T-helper 17 cell (primary cell): ENCODE measurements around the gene NRIP3. TPM values are rescaled to one million over a fixed set of nuclear protein-coding genes. Genes with fewer than 3 reads are reported as not detected.

Source experiments
- ATAC-seq: fragments of 150-1000 bp; cut with Tn5 transposase; 2 replicates; pipeline ENCODE4 v1.10.0; 2021; ENCODE audit warnings: mild to moderate bottlenecking, moderate library complexity
- DNase-seq, 3 donors: peaks; one replicate each; pipeline versions ENCODE4 v3.0.0 to v3.0.0-alpha.2; 2020 to 2021
- H3K9me3 ChIP-seq: one replicate; pipeline ENCODE4 v1.7.0; 2013; ENCODE audit warnings: low read length, mild to moderate bottlenecking; ENCODE audit not compliant: control insufficient read depth, poor library complexity, severe bottlenecking
- H3K27ac Mint-ChIP-seq: one replicate; pipeline ENCODE4 v1.8.0; 2022; ENCODE audit warnings: mild to moderate bottlenecking, moderate library complexity, mixed read lengths
- H3K27me3 Mint-ChIP-seq: one replicate; pipeline ENCODE4 v1.8.0; 2022; ENCODE audit warnings: mixed read lengths
- H3K36me3 Mint-ChIP-seq: one replicate; pipeline ENCODE4 v1.8.0; 2022; ENCODE audit warnings: low read depth, mixed read lengths
- H3K4me1 Mint-ChIP-seq: one replicate; pipeline ENCODE4 v1.8.0; 2022; ENCODE audit warnings: mild to moderate bottlenecking, mixed read lengths
- H3K4me3 Mint-ChIP-seq: one replicate; pipeline ENCODE4 v1.8.0; 2022; ENCODE audit warnings: mild to moderate bottlenecking, moderate library complexity, mixed read lengths
- total RNA-seq, 4 donors: library from RNA in 2 of 4; stranded (reverse) in 2 of 4; gene quantifications; one replicate each; pipeline ENCODE4 v1.2.3 and lab custom pipeline; 2022 to 2026

The NRIP3 gene
- total RNA-seq (1 to 10 TPM; 3.8 to 4.4 TPM), total RNA-seq (lab: John Stamatoyannopoulos, UW) (18.5 to 19.9 reads per million in 2 donors)

DNA sequence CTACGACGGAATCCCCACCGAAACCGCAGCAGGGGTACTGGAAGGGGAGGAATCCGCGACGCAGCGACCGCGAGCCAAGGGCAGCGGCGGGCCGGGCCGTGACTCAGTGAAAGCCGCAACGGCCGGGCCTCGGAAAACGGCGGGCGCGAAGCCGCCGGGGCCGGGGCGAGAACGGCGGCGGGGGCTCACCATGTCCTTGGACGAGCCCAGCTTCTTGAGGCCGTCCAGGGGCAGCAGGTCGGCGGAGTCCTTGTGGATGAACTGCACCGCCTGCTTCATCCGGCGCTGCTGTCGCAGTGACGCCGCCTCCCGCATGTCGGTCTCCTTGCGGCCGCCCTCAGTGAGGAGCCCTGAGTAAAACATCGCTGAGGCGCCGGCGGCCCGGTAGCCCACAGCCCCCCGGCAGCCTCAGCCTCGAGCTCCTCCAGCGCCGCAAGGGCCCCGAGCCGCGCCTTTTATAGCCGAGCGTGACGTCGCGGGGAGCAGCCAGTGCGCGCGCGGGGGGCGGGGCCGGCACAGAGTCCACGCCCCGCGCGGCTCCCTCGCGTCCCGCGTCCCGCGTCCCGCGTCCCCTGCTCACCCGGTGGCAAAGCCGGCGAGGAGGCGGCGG lies at the start of gene NRIP3:
TSS of gene NRIP3 (minus strand) at position 429 of the 610 bp plus-strand sequence. CDS start at position 363, 66 bp downstream.
- Mint-ChIP-seq H3K27ac (peak within 1 kb of the TSS; percentile 74), H3K27me3 (peaks cover 24% of the 10 kb centered on the region)

DNA sequence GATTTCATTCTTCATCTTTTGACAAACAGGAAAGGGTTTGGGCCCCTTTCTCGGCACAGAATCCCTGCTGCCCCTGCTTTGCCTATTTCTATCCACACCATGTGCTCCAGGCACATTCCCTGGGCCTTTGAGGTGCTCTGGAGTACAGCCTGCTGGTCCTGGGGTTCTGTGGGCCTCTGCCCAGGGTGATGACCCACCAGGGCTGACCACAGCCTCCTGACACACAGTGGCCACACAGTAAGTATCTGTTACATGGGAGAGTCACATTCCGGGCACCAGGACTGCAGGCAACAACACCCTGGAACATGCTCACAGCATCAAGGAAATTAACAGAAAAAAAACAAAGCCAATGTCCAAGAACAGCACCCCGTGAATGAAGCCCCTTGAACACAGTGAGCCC lies 48.5 kb upstream of the NRIP3 start:
- ATAC-seq = no peak
- Mint-ChIP-seq H3K4me3 (no peak overlapping the region), H3K27ac (no peak overlapping the region), H3K36me3 (peaks cover 2% of the 10 kb centered on the region), H3K4me1 (no peaks in the 10 kb centered on the region), H3K27me3 (peaks cover 11% of the 10 kb centered on the region)
- DNase-seq = no peak
- H3K9me3 ChIP-seq = no peaks in the 10 kb centered on the region

More for the DNA sequence above, at the start of gene NRIP3:
- DNase-seq (peak; percentile 82 to 83 (median 82)), ATAC-seq (peak; percentile 92)
- H3K4me1 Mint-ChIP-seq = peaks cover 21% of the 10 kb centered on the region
- peaks cover 6% of the 10 kb centered on the region for H3K36me3 Mint-ChIP-seq
- H3K4me3 Mint-ChIP-seq = peak within 1 kb of the TSS; percentile 90
- no peaks in the 10 kb centered on the region for H3K9me3 ChIP-seq

DNA sequence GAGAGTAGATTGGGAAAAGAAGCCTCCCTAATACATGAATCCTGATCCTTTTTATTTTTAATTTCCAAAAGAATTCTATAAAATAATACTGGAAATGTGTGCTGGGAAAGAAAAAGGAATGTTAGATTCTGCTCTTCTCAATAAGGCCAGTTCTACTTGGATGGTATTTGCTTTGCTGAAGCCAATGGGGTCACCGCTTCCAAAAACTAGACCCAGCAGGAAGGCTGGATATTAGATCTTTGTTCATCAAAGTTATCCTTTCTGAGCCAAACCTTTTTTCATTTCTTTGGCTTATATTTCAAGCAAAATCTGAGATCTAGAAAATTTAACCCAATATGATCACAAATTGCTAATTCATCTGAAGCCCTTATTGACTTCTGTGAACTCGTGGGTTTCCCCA lies 46.2 kb upstream of the NRIP3 start:
- Mint-ChIP-seq H3K4me1 (no peaks in the 10 kb centered on the region), H3K27ac (no peak overlapping the region), H3K27me3 (peaks cover 5% of the 10 kb centered on the region), H3K36me3 (peaks cover 2% of the 10 kb centered on the region), H3K4me3 (no peak overlapping the region)
- no peak for DNase-seq
- no peak for ATAC-seq
- H3K9me3 ChIP-seq = no peaks in the 10 kb centered on the region

DNA sequence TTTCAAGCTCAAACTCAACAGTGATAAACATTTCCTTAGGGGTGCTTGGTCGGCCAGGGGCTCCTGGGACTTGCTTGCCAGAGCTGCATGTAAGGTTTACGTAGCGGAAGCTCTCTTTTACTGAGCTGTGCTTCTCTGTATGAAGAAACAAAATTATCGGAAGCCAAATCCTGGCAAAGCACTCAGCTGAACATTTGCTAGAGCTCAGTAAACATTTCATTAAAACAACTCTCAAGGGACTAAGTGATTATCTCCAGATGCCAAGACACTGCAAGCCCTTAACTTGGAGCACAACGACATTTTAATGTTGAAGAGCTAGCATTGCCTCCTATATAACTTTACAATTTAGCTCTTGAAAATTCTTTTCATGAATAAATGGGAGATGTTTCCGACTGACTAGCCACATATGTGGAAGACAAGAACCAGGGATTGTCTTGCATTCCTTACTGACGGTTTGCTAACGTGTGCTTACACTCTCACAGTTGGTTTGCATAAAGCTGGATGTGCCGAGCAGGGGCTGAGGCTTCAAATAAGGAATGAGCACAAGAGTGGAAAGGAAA lies 44.2 kb upstream of the NRIP3 start:
- Mint-ChIP-seq H3K4me3 (no peak overlapping the region), H3K27ac (no peak overlapping the region), H3K36me3 (no peaks in the 10 kb centered on the region), H3K27me3 (peaks cover 5% of the 10 kb centered on the region), H3K4me1 (no peaks in the 10 kb centered on the region)
- no peaks in the 10 kb centered on the region for H3K9me3 ChIP-seq
- ATAC-seq = no peak
- no peak for DNase-seq

DNA sequence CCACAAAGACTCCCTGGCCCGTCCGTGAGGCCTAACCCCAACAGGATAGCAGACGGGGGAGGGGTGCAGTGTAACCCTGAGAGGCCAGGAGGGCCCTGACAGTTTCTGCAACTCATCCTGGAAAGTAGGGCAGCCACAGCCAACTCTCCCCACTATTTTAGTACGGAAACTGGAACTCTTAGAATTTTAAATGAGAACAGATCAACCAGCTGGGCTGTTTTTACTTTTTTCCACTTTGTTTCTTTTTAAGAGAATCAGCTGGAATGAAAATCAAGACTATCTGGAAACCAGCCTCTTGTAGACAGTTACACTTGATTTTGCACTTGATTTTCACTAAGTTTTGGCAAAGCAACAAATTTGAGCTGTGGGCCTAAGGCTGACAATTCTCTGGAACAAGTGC lies 42.7 kb upstream of the NRIP3 start:
- H3K4me3 Mint-ChIP-seq = no peak overlapping the region
- ATAC-seq = no peak
- H3K27me3 Mint-ChIP-seq = peaks cover 5% of the 10 kb centered on the region

DNA sequence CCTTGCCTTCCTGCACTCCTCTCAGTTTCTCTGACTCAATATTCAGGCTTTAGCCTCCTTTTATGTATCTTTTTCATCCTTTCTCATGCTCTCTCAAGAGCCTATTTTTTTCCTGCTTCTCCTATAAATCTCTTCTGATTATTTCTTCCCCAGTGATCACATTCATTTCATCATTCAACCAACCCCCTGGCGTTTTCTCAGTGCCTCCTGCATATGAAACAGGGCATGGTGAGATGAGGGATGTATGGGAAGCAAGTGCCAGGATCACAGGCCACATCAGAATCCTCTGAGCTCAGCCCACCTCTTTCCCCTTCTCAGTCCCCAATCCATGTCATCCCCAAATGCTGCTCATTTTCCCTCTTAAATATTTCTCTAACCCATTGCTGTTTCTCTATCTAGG lies 38.7 kb upstream of the NRIP3 start:
- H3K4me1 Mint-ChIP-seq = peaks cover 2% of the 10 kb centered on the region
- H3K27ac Mint-ChIP-seq = no peak overlapping the region
- DNase-seq (no peak), ATAC-seq (no peak)
- H3K27me3 Mint-ChIP-seq = no peaks in the 10 kb centered on the region
- H3K4me3 Mint-ChIP-seq = no peak overlapping the region
- H3K36me3 Mint-ChIP-seq = no peaks in the 10 kb centered on the region
- H3K9me3 ChIP-seq = no peaks in the 10 kb centered on the region

More for the DNA sequence above, 42.7 kb upstream of the NRIP3 start:
- Mint-ChIP-seq H3K36me3 (no peaks in the 10 kb centered on the region), H3K27ac (no peak overlapping the region), H3K4me1 (no peaks in the 10 kb centered on the region)
- no peak for DNase-seq
- H3K9me3 ChIP-seq = no peaks in the 10 kb centered on the region

DNA sequence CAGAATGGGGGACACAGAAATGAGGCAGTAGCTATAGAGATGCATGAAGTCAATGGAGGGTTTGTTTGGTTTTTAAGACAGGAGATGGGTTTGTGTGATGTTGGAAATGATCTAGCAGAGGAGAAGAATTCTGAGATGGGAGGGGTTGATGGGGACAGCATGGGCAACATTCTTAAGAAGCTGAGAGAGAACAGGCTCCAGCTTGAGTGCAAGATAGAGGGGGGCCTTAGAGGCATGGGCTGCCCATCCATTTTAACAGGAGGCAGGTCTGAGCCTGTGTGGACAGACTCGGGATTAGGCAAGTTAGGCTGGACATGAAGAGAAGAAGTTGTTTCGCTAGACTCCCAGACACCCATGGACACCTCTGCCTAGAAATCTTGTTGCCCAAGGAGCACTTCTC lies 37.9 kb upstream of the NRIP3 start:
- no peak overlapping the region for H3K4me3 Mint-ChIP-seq
- no peak for DNase-seq
- H3K9me3 ChIP-seq = no peaks in the 10 kb centered on the region
- H3K27me3 Mint-ChIP-seq = no peaks in the 10 kb centered on the region
- peaks cover 2% of the 10 kb centered on the region for H3K4me1 Mint-ChIP-seq
- no peak overlapping the region for H3K27ac Mint-ChIP-seq
- no peak for ATAC-seq
- H3K36me3 Mint-ChIP-seq = no peaks in the 10 kb centered on the region

DNA sequence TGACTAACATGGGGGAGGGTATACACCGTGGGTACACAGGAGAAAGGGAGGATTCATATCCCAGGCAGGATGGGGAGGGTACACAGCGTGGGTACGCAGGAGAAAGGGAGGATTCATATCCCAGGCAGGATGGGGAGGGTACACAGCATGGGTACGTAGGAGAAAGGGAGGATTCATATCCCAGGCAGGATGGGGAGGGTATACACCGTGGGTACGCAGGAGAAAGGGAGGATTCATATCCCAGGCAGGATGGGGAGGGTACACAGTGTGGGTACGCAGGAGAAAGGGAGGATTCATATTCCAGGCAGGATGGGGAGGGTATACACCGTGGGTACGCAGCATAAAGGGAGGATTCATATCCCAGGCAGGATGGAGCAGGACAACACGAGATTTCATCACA lies 36.6 kb upstream of the NRIP3 start:
- H3K9me3 ChIP-seq = no peaks in the 10 kb centered on the region
- H3K27ac Mint-ChIP-seq = no peak overlapping the region
- ATAC-seq (no peak), DNase-seq (no peak)
- no peaks in the 10 kb centered on the region for H3K27me3 Mint-ChIP-seq
- H3K4me3 Mint-ChIP-seq = no peak overlapping the region
- H3K4me1 Mint-ChIP-seq = peaks cover 2% of the 10 kb centered on the region
- H3K36me3 Mint-ChIP-seq = no peaks in the 10 kb centered on the region

DNA sequence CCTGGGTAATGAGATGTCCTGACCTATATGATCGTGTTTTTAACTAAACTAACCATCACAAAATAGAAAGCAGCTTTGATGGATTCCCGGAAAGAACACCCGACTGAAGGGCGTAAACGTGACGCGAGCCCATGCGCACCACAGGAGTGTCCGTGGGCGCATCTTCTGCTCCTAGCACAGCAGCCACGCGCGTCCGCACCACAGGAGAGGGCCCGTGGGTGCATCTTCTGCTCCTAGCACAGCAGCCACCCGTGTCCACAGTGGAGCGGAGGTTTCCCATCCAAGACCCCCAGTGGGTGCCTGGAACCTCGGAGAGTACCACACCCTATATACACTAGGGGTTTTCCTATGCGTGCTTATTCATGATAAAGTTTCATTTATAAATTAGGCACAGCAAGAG lies 36.1 kb upstream of the NRIP3 start:
- no peak overlapping the region for H3K4me3 Mint-ChIP-seq
- no peaks in the 10 kb centered on the region for H3K9me3 ChIP-seq
- H3K4me1 Mint-ChIP-seq = peaks cover 2% of the 10 kb centered on the region
- no peak for DNase-seq
- H3K27ac Mint-ChIP-seq = no peak overlapping the region
- no peaks in the 10 kb centered on the region for H3K36me3 Mint-ChIP-seq
- H3K27me3 Mint-ChIP-seq = no peaks in the 10 kb centered on the region
- ATAC-seq = no peak

DNA sequence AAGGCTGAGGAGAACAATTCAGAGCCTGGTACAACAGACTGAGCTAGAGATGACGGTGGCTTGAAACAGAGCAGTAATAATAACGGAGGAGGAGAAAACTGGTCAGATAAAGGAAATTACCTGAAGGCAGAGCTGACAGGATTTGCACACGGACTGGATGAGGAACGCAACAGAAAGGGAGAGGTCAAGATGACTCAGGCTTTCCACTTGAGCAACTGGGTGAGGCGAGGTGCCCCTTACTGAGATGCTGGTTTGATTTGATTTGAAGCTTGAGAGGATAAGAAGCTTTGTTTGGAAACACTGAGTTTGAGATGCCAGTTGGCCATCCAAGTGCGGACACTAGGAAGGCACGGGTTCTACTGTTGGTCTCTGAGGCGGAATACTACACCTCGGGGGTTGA lies 35.4 kb upstream of the NRIP3 start:
- H3K9me3 ChIP-seq = no peaks in the 10 kb centered on the region
- DNase-seq (no peak), ATAC-seq (no peak)
- no peak overlapping the region for H3K4me3 Mint-ChIP-seq
- no peak overlapping the region for H3K27ac Mint-ChIP-seq
- H3K4me1 Mint-ChIP-seq = peaks cover 2% of the 10 kb centered on the region
- no peaks in the 10 kb centered on the region for H3K36me3 Mint-ChIP-seq
- no peaks in the 10 kb centered on the region for H3K27me3 Mint-ChIP-seq

DNA sequence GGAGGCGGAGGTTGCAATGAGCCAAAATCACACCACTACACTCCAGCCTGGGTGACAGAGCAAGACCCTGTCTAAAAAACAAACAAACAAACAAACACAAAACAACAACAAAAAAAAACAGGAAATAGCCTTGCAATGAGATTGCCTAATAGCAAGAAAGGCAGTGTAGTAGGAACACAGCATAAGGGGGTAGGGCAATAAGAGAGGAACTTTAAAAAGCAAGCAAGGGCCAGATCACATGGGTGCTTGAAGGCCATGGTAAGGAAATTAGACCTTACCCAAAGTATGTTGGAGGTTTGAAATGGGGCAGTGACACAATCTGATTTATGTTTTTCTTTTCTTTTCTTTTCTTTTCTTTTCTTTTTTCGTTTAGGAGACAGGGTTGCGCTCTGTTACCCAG lies 34.7 kb upstream of the NRIP3 start:
- H3K9me3 ChIP-seq = no peaks in the 10 kb centered on the region
- H3K36me3 Mint-ChIP-seq = no peaks in the 10 kb centered on the region
- DNase-seq = no peak
- H3K4me1 Mint-ChIP-seq = peaks cover 2% of the 10 kb centered on the region
- H3K4me3 Mint-ChIP-seq = no peak overlapping the region
- ATAC-seq = no peak
- no peaks in the 10 kb centered on the region for H3K27me3 Mint-ChIP-seq
- H3K27ac Mint-ChIP-seq = no peak overlapping the region

DNA sequence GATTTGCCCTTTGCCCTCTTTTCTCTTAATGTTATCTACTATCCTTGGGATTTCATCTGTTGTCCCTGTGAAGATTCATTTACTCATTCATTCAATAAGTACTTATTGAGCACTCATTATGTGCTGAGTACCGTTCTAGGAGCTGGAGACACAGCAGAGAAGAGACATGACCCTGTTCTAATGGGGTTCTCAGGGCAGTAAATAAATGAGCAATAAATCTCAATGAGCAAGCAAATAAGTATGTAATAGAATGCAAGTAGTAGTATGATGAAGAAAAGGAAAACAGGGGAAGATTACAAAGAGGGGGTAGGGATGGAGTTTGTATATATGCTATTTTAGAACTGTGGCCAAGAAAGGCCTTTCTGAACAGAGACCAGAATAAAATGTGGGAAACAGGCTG lies 34.2 kb upstream of the NRIP3 start:
- Mint-ChIP-seq H3K4me1 (peaks cover 2% of the 10 kb centered on the region), H3K27ac (no peak overlapping the region), H3K4me3 (no peak overlapping the region), H3K36me3 (no peaks in the 10 kb centered on the region), H3K27me3 (no peaks in the 10 kb centered on the region)
- no peaks in the 10 kb centered on the region for H3K9me3 ChIP-seq
- no peak for DNase-seq
- no peak for ATAC-seq

DNA sequence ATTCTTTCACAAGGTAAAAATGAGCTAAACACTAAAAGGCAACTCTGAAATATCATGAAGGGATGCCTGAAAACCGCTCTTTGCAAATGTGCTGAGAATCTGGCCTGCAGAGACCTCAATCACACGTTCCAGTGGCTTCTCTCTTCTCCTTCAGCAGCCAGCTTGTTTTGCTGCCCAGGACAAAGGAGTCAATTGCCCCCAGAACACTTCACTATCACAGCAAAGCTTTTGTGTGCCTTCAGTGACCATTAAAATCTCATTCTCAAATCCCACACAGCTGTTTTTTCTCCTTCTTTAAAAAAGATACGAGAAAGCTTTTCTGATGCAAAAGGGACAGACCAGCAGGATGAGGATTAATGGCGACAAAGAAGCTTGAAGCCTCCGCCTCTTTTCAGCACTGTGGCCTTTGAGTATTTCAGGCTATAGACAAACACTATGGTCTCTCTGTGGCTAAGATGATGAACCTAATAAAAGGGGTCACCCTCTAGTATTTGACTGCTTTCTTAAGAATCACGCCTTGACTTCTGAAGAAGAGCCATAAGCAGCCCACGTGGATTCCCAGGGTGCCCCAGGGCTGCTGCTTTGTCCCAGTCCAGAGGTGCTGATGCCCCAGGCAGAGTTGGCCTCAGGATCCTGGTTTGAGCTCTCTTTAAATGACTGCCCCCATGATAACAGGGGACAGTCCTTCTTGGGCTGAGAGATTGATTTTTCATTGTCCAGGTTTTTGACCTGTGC lies 33.4 kb upstream of the NRIP3 start:
- Mint-ChIP-seq H3K36me3 (no peaks in the 10 kb centered on the region), H3K27me3 (no peaks in the 10 kb centered on the region), H3K4me1 (peaks cover 2% of the 10 kb centered on the region), H3K4me3 (no peak overlapping the region), H3K27ac (no peak overlapping the region)
- H3K9me3 ChIP-seq = no peaks in the 10 kb centered on the region
- DNase-seq (no peak), ATAC-seq (no peak)

DNA sequence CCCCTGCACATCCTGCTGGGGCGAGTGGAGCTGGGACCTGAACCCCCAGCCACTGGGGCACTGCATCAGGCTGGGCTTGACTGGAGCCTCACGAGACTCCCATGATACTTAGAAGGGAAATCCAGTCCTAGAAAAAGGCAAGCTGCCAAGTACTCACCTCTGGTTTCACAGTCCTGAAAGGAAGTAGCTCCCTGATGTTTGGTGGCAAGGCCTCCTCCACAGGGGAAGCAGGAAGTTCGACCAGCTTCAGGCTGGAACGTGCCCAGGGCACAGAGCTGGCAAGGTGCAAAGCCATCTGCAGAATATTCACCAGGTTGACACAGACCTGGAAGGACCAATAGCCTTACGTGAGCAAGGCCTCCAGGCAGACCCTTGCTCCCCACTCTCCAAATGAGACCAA lies 26.8 kb upstream of the NRIP3 start:
- Mint-ChIP-seq H3K4me3 (no peak overlapping the region), H3K4me1 (no peaks in the 10 kb centered on the region), H3K27ac (no peak overlapping the region), H3K36me3 (peaks cover 3% of the 10 kb centered on the region), H3K27me3 (peaks cover 17% of the 10 kb centered on the region)
- DNase-seq (no peak), ATAC-seq (no peak)
- no peaks in the 10 kb centered on the region for H3K9me3 ChIP-seq
